Stimulated activated CD8-positive, alpha-beta memory T cell treated with anti-CD3 and anti-CD28 coated beads, Interleukin-4, amount 100 ng/mL, for 24 hours (primary cell): ENCODE measurements around the gene PAX2.

Source experiments
- DNase-seq: peaks from one replicate; pipeline ENCODE4 v3.0.0-alpha.2; 2020; ENCODE audit warnings: low read depth

PAX2 gene

GRCh38 chr10:100791369-100792058 lies 46.1 kb downstream of the PAX2 start:
- no peak for DNase-seq

GRCh38 chr10:100792574-100792973 lies 47.2 kb downstream of the PAX2 start:
- DNase-seq: no peak

DNA sequence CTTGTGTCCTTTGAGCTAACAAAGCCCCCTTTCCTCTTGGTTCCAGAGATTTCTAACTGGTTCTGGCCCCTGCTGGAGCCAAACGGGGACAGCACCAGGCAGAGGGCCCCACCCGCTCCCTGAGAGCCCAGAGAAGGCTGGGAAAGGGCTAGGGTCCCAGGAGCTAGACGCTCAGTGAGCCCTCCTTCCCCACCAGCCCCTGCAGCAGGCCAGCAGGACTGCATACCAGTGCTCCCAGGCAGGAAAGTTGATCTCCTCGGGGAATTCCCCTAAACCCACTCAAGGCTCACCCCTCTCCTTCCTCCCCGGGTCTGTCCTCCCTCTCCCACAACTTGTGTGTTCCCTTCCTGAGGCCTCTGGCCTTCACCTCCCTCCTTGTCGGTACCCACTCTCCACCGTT lies 47.7 kb downstream of the PAX2 start:
- no peak for DNase-seq

DNA sequence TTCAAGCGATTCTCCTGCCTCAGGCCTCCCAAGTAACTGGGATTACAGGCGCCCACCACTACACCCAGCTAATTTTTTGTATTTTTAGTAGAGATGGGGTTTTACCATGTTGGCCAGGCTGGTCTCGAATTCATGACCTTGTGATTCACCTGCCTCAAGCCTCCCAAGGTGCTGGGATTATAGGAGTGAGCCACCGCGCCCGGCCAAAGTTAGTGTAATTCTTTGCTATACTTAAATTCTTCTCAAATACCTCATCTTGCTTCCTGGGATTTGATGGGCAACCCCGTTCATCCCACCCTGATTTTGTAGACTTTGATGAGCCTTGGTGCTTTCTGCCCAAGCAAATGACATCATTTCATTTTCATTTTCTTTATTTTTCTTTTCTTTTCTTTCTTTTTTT lies 54.5 kb downstream of the PAX2 start:
- no peak for DNase-seq

- no peak for DNase-seq
Measured at GRCh38 chr10:100800931-100801330, 55.5 kb downstream of the PAX2 start.

DNA sequence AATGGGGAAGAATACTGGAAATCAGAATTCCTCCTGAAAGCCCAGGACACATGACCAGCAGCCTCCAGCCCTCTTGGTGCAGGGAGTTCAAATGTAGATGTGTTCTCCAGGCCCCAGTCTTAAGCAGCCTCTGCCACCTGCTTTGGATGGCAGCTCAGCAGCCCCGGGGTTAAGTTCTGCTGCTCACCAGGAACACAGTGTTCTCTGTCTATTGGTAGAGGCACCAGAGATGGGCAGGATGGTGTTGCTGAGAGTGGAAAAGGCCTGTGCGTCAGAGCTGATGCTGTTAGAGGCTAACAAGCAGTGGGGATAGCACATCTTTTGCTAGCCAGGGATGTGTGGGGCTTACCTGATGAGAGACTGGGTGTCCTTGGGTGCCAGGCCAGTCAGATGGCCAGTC lies 56.8 kb downstream of the PAX2 start:
- no peak for DNase-seq

DNA sequence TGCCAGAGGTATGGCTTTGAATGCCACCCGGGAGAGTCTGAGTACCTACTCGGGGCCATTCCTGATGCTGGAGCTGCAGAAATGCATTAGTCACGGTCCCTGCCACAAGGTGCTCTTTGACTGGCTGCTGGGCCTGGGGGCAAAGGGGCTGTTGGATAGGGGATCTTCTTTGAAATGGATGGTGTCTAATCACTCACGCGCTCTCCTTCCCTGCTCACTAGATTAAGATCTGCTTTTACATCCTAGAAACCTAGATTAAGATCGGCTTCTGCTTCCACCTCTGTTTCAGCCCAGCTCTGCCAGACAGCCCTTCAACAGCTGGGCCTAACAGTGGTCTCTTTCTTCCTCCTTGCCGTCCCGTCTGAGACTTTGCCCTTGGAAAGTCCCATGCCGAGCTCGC lies 57.2 kb downstream of the PAX2 start:
- DNase-seq: no peak

- no peak for DNase-seq
Measured at GRCh38 chr10:100803492-100803891, 58.1 kb downstream of the PAX2 start.

DNA sequence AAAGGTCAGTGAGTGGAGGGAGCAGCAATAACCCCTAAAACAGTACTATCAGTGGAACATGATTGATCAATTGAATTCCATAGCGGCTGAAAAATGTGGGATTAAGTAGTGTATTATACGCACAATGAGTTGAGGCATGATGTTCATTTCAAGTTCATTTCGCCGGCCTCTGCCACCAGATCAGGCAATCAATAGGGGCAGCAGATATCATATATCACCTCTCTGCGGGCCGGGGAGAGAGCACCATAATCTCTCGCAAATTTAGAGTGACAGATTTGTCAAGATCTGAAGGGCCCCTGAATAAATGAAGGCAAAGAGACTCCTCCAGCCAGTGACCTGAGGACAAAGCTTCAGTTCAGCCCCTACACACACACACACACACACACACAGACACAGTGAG lies 58.5 kb downstream of the PAX2 start:
- DNase-seq: no peak

GRCh38 chr10:100805543-100806355 lies 60.4 kb downstream of the PAX2 start:
- DNase-seq: no peak

DNA sequence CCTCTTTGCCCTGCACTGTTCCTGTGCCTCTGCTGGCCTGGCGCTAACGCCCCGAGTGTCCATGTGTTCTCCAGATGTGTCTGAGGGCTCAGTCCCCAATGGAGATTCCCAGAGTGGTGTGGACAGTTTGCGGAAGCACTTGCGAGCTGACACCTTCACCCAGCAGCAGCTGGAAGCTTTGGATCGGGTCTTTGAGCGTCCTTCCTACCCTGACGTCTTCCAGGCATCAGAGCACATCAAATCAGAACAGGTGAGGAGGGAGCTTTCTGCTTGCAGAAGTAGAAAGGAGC lies 60.9 kb downstream of the PAX2 start:
- DNase-seq: no peak

GRCh38 chr10:100807241-100807951 lies 62.0 kb downstream of the PAX2 start:
- no peak for DNase-seq

DNA sequence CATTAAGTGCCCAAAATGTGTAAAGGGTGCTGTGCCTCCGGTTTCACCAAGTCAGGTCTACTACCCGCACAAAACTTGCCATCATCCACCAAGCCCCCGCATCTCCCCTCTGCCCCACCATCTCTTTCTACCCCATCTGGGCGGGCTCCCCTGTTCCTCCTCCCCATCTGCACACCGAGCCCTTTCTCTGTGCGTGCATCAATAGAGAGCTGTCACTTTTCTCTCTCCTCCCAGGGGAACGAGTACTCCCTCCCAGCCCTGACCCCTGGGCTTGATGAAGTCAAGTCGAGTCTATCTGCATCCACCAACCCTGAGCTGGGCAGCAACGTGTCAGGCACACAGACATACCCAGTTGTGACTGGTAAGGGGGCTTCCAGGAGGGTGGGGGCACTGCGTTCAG lies 63.5 kb downstream of the PAX2 start:
- DNase-seq: no peak

GRCh38 chr10:100810091-100810834 lies 64.9 kb downstream of the PAX2 start:
- DNase-seq: no peak

- no peak for DNase-seq
Measured at GRCh38 chr10:100810835-100811116, 65.4 kb downstream of the PAX2 start.

GRCh38 chr10:100811261-100811660 lies 65.9 kb downstream of the PAX2 start:
- no peak for DNase-seq

GRCh38 chr10:100811752-100812750 lies 66.7 kb downstream of the PAX2 start:
- DNase-seq: no peak

DNA sequence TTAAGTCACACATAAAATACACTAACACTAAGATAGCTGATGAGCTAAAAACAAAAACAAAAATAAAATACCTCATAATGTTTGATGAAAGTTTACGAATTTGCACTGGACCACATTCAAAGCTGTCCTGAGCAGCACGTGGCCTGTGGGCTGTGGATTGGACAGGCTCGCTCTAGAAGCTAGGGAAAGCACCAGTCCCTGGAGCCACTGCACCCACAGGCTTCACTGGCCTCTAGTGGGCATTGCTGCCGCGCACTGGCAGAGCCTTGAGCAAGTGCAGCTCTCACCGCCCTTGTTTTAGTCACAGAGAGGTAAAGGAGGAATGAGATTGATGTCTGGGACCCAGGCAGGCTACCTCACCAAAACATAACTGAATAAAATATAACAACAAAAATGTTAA lies 67.6 kb downstream of the PAX2 start:
- DNase-seq: no peak

DNA sequence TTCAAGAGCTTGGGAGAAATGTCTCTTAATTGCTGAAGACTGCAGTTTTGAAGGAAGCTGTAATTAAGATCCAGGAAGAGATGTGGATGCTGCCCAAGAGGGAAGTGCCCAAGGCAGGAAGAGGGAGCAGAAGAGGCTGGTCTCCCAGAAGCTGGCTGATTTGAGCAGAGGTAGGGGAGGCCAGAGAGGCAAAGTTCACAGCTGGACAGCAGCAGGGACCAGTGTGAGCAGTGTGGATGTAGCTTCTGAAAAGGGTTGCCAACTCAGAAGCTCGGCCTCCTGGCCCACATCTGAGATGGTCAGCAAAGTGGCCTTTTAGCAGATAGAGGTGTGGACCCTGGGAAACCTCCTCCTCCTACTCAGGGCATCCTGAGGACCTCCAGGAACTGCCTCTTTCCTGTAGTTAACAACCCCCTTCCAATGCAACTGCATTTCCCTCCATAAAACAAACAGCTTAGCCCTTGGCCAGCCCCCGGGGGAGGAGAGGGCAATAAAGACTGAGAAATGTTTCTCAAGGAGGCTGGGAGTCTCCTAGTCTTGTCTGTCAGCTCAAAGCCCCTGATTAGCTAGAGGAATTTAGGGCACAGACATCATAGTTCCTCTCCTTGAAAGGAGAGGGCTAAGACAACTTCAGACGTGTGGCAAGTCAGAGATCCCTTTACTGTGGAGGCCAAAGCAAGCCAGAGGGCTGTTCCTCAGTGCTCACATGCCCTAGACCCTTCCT lies 69.5 kb downstream of the PAX2 start:
- no peak for DNase-seq

DNA sequence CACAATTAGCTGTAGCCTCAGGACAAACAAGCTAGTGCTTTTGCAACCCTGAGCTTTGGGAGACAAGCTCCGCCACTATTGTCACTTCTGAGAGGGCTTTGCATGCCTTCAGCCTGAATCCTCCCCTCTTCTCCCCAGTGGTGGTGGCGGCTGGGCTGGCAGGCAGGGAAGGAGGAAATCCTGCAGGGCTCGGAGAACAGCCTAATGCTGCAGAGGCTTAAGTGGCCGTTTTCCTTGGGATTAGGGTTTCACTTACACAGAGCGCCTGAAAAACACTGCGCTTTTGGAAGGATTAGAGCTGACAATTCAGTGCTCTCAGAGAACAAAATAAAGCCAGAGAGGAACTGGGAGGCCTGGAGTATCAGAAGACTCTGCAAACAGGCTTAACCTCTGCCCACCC lies 71.3 kb downstream of the PAX2 start:
- DNase-seq: no peak

DNA sequence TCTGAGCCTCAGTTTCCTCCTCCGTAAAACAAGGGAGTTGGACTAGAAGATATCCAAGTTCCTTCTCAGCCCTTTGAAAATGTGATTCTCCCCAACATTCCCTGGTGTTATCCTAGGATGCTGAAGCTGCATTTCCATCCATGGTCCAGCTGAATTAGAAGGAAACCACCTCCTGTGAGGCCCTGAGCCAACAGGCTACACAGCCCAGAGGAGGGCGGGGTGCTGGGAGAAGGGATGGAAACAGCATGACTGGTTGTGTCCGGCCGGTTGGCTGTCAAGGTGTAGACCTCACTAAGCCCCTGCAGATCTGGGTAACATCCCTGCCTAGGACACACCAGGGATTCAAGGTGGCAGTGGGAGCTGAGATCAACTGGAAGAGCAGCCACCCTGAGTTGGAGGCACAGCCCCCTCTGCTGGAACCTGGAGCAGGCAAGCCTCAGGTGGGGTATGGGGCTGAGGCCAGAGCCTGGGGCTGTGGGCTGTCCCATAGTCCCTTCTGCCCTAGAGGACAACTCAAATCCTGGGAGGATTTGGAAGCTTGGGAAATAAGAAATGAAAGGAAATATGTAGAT lies 72.0 kb downstream of the PAX2 start:
- DNase-seq: no peak
